ENCODE data around the gene KLHL17. TPM values are rescaled to one million over a fixed set of nuclear protein-coding genes. Genes with fewer than 3 reads are reported as not detected.

KLHL17 gene
- 12.5 and 14.7 TPM in 2 replicates for total RNA-seq

GRCh38 chr1:960363-961131 lies at the start of gene KLHL17:
Gene KLHL17, plus strand, starts transcription at chr1:960584. Its CDS starts 110 bp downstream, at chr1:960694.

GRCh38 chr1:923131-923990 lies 37.0 kb upstream of the KLHL17 start, which contains the start of gene SAMD11:
Gene SAMD11, plus strand, starts transcription at chr1:923923. Its CDS starts 509 bp downstream, at chr1:924432.

GRCh38 chr1:958823-959730 lies 1.3 kb upstream of the KLHL17 start, which contains the start of gene NOC2L:
Gene NOC2L, minus strand, starts transcription at chr1:959256. Its CDS starts 16 bp downstream, at chr1:959240.

GRCh38 chr1:966135-966703 lies 5.8 kb downstream of the KLHL17 start, which contains the start of gene PLEKHN1:
Gene PLEKHN1, plus strand, starts transcription at chr1:966482. Its CDS starts 50 bp downstream, at chr1:966532.

GRCh38 chr1:981955-982558 lies 21.7 kb downstream of the KLHL17 start, which contains the start of gene PERM1:
Gene PERM1, minus strand, starts transcription at chr1:982093. Its CDS starts 1,064 bp downstream, at chr1:981029.

GRCh38 chr1:999725-1000356 lies 39.5 kb downstream of the KLHL17 start, which contains the start of gene HES4:
Gene HES4, minus strand, starts transcription at chr1:1000097. Its CDS starts 124 bp downstream, at chr1:999973.

GRCh38 chr1:1013105-1013921 lies 52.9 kb downstream of the KLHL17 start, which contains the start of gene ISG15:
Gene ISG15, plus strand, starts transcription at chr1:1013497. Its CDS starts 77 bp downstream, at chr1:1013574.

Other genes with a start within 250 kb of the KLHL17 start
- 3.4 and 58.4 TPM in 2 replicates for gene SAMD11, start 36.7 kb upstream of the KLHL17 start, total RNA-seq
- gene NOC2L, start 1.3 kb upstream of the KLHL17 start, total RNA-seq = 62.0 and 110 TPM in 2 replicates
- gene PLEKHN1, start 5.9 kb downstream of the KLHL17 start, total RNA-seq = 4.8 and 5.5 TPM in 2 replicates
- not detected in 2 replicates for gene PERM1, start 21.5 kb downstream of the KLHL17 start, total RNA-seq
- 51.7 and 85.1 TPM in 2 replicates for gene HES4, start 39.5 kb downstream of the KLHL17 start, total RNA-seq
- gene ISG15, start 52.9 kb downstream of the KLHL17 start, total RNA-seq = 48.7 and 68.0 TPM in 2 replicates
- 391 and 723 TPM in 2 replicates for gene AGRN, start 59.5 kb downstream of the KLHL17 start, total RNA-seq
- 0.51 TPM in 1 of 2 replicates, not detected in the other for gene RNF223, start 113.7 kb downstream of the KLHL17 start, total RNA-seq
- 15.5 and 25.9 TPM in 2 replicates for gene C1orf159, start 155.5 kb downstream of the KLHL17 start, total RNA-seq
- gene TTLL10, start 213.3 kb downstream of the KLHL17 start, total RNA-seq = not detected in 2 replicates
- 5.1 and 35.4 TPM in 2 replicates for gene TNFRSF18, start 246.0 kb downstream of the KLHL17 start, total RNA-seq

All from mesangial cell (primary cell).